Kidney (tissue), 14 donors: ENCODE measurements around the gene C3orf70. TPM values are rescaled to one million over a fixed set of nuclear protein-coding genes. Genes with fewer than 3 reads are reported as not detected.

Experiments used
- DNase-seq, 5 donors: peaks; one replicate each; pipeline ENCODE4 v3.0.0-alpha.2; 2013 to 2020
- FAIRE-seq: peaks from 2 replicates; lab custom pipeline; 2012; peaks lifted over from hg19 to GRCh38; lab: Jason Lieb, UNC
- H3K27ac ChIP-seq, 2 donors: one replicate each; pipeline ENCODE4 v1.7.0; 2013; ENCODE audit warnings: low read depth in 2 of 2, low read length in 2 of 2, inconsistent platforms in 1 of 2
- H3K27me3 ChIP-seq: one replicate; pipeline ENCODE4 v1.7.1; 2013; ENCODE audit warnings: low read length, inconsistent platforms; ENCODE audit not compliant: control insufficient read depth, insufficient read depth
- H3K36me3 ChIP-seq, 3 donors: one replicate each; pipeline versions ENCODE4 v1.7.0 to v1.7.1; 2013; ENCODE audit warnings: low read length in 3 of 3, control low read depth in 1 of 3, inconsistent platforms in 1 of 3; ENCODE audit not compliant: insufficient read depth in 3 of 3, control insufficient read depth in 2 of 3
- H3K4me1 ChIP-seq, 3 donors: one replicate each; pipeline versions ENCODE4 v1.7.0 to v1.7.1; 2013; ENCODE audit warnings: low read length in 3 of 3, inconsistent platforms in 1 of 3, low read depth in 1 of 3; ENCODE audit not compliant: control insufficient read depth in 2 of 3, insufficient read depth in 2 of 3
- H3K4me3 ChIP-seq, 3 donors: one replicate each; pipeline versions ENCODE4 v1.7.0 to v1.8.1; 2013; ENCODE audit warnings: low read length in 3 of 3, control low read depth in 1 of 3, inconsistent platforms in 1 of 3
- H3K9ac ChIP-seq, 3 donors: one replicate each; pipeline versions ENCODE4 v1.7.0 to v1.7.1; 2013; ENCODE audit warnings: low read length in 3 of 3, control low read depth in 1 of 3, inconsistent platforms in 1 of 3
- H3K9me3 ChIP-seq, 3 donors: one replicate each; pipeline versions ENCODE4 v1.7.0 to v1.7.1; 2013; ENCODE audit warnings: low read length in 3 of 3, control low read depth in 1 of 3, inconsistent platforms in 1 of 3; ENCODE audit not compliant: control insufficient read depth in 2 of 3, insufficient read depth in 1 of 3
- intact Hi-C: fragments of 100-400 bp; cut with DNase I; formaldehyde crosslinking; loops from one replicate; pipeline ENCODE4 v1.11.1; 2022
- polyA plus RNA-seq: library from polyadenylated mRNA; stranded (reverse); fragments of 350-450 nt; fragmentation: Illumina TruSeq; extraction: RNeasy Lipid Tissue Mini Kit (QIAGEN cat#74804); gene quantifications from one replicate; pipeline ENCODE4 v1.2.3, GENCODE V29; 2014; ENCODE audit warnings: low read depth, low replicate concordance; ENCODE audit not compliant: insufficient read depth
- total RNA-seq: library from RNA; stranded (reverse); fragmentation: NEBNext Ultra II Directional; extraction: Animal tissue kit (Norgen Biotek cat#: 25700); gene quantifications from one replicate; pipeline ENCODE4 v1.2.1, GENCODE V29; 2021
- TF ChIP-seq, protein P1 (sequence below): IDR thresholded peaks from 3 replicates; pipeline ENCODE4 v1.5.1; 2012; ENCODE audit warnings: mild to moderate bottlenecking, moderate library complexity, borderline replicate concordance; ENCODE audit not compliant: insufficient read depth; ENCODE audit errors: extremely low read depth
- donor health status: control.
- donor health status: control.
- donor health status: control.
- donor health status: control.
- donor health status: control.
- donor health status: DM: yes; HTN: yes; CAD: no.
- donor health status: Normal renal cell carcinoma (clear cell type).

C3orf70 gene
- total and polyA plus RNA-seq, 2 donors from 2014 or later = 0.69 to 2.8 TPM

DNA sequence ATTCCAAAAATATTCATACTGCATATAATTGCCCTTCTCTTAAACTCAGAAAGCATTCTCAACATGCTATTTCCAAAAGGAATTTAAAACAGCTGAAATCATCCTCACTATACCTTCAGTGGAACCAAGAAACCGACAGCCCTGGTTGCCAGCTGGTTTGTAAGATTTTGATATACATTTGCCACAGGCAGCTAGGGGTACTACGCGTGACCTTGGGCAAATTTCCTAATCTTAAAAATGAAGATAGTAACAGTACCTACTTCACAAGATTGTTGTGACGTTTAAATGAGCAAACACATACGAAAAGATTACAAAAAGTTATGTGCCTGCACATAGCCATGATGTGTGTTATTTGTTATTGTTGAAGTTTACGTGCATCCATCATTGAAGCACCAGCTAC, 7.3 kb downstream of the C3orf70 start:
- intact Hi-C loops = no loop called here
- FAIRE-seq (no peak), DNase-seq (no peak)
- Histone ChIP-seq H3K27ac (no peak overlapping the region), H3K9me3 (peaks cover 0 to 2% (median 0%) of the 10 kb centered on the region in 3 donors), H3K27me3 (no peaks in the 10 kb centered on the region), H3K4me1 (no peaks in the 10 kb centered on the region), H3K36me3 (no peaks in the 10 kb centered on the region), H3K9ac (no peak overlapping the region), H3K4me3 (no peak overlapping the region)
- TF ChIP-seq, protein P1, sequence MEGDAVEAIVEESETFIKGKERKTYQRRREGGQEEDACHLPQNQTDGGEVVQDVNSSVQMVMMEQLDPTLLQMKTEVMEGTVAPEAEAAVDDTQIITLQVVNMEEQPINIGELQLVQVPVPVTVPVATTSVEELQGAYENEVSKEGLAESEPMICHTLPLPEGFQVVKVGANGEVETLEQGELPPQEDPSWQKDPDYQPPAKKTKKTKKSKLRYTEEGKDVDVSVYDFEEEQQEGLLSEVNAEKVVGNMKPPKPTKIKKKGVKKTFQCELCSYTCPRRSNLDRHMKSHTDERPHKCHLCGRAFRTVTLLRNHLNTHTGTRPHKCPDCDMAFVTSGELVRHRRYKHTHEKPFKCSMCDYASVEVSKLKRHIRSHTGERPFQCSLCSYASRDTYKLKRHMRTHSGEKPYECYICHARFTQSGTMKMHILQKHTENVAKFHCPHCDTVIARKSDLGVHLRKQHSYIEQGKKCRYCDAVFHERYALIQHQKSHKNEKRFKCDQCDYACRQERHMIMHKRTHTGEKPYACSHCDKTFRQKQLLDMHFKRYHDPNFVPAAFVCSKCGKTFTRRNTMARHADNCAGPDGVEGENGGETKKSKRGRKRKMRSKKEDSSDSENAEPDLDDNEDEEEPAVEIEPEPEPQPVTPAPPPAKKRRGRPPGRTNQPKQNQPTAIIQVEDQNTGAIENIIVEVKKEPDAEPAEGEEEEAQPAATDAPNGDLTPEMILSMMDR = no peak

DNA sequence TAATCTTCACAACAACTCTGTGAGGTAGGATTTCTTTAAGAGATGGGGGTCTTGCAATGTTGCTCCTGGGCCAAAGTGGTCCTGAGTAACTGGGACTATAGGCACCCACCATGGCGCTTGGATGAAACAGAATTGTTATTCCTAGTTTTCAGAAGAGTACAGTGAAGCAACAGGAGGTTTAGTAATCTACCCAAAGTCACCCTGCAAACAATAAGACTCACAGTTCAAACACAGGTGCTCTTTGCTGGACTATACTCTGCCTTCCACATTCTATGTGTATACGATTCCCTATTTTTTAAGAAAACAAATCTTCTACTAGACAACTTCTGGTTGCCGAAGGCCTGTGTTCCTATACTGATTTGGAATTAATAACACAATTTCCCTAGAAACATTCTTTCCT, 8.1 kb downstream of the C3orf70 start:
- DNase-seq (no peak), FAIRE-seq (no peak)
- H3K9me3 ChIP-seq = peaks cover 0 to 2% (median 0%) of the 10 kb centered on the region in 3 donors
- TF ChIP-seq, protein P1 = no peak
- no peaks in the 10 kb centered on the region for H3K27me3 ChIP-seq
- H3K27ac ChIP-seq = no peak overlapping the region
- no peak overlapping the region for H3K4me3 ChIP-seq
- H3K36me3 ChIP-seq = no peaks in the 10 kb centered on the region
- H3K4me1 ChIP-seq = no peaks in the 10 kb centered on the region
- no peak overlapping the region for H3K9ac ChIP-seq
- intact Hi-C loops = no loop called here

DNA sequence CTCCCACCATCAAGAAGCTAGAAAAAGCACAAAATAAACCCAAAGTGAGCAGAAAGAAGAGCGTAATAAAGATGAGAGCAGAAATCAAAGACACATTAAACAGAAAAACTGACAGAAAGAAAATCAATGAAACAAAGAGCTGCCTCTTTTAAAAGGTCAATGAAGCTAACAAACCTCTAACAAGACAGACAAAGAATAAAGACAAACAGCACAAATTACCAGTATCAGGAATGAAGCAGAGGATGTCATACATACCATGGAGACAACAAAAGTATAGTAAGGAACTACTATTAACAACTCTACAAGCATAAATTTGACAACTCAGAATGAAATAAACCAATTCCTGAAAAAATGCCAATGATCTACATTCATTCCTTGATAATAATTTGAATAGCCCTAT, 15.0 kb downstream of the C3orf70 start:
- H3K27me3 ChIP-seq = no peaks in the 10 kb centered on the region
- no peak for FAIRE-seq

More for the DNA sequence above, 15.0 kb downstream of the C3orf70 start:
- H3K4me3 ChIP-seq = no peak overlapping the region
- TF ChIP-seq, protein P1 = no peak
- no peak for DNase-seq
- H3K9me3 ChIP-seq = peaks cover 0 to 2% (median 0%) of the 10 kb centered on the region in 3 donors
- intact Hi-C loops = no loop called here
- H3K4me1 ChIP-seq = no peaks in the 10 kb centered on the region
- H3K9ac ChIP-seq = no peak overlapping the region
- H3K27ac ChIP-seq = no peak overlapping the region
- no peaks in the 10 kb centered on the region for H3K36me3 ChIP-seq
